GM12874 (cell line): ENCODE results near the gene IKBKE.

Experiments used
- TF ChIP-seq, protein P1 (sequence below): IDR thresholded peaks from 2 replicates; pipeline ENCODE4 v1.5.1; 2011; ENCODE audit warnings: low read depth, mild to moderate bottlenecking, control low read depth, low read length, moderate library complexity; ENCODE audit not compliant: insufficient read depth

Gene IKBKE

DNA sequence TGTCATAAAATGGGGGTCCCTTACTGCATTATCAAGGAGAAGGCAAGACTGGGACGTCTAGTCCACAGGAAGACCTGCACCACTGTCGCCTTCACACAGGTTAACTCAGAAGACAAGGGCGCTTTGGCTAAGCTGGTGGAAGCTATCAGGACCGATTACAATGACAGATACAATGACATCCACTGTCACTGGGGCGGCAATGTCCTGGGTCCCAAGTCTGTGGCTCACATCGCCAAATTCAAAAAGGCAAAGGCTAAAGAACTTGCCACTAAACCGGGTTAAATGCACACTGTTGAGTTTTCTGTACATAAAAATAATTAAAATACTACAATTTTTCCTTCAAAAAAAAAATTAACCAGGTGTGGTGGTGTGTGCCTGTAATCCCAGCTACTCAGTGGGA lies 59.1 kb downstream of the IKBKE start:
- TF ChIP-seq, protein P1, sequence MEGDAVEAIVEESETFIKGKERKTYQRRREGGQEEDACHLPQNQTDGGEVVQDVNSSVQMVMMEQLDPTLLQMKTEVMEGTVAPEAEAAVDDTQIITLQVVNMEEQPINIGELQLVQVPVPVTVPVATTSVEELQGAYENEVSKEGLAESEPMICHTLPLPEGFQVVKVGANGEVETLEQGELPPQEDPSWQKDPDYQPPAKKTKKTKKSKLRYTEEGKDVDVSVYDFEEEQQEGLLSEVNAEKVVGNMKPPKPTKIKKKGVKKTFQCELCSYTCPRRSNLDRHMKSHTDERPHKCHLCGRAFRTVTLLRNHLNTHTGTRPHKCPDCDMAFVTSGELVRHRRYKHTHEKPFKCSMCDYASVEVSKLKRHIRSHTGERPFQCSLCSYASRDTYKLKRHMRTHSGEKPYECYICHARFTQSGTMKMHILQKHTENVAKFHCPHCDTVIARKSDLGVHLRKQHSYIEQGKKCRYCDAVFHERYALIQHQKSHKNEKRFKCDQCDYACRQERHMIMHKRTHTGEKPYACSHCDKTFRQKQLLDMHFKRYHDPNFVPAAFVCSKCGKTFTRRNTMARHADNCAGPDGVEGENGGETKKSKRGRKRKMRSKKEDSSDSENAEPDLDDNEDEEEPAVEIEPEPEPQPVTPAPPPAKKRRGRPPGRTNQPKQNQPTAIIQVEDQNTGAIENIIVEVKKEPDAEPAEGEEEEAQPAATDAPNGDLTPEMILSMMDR = no peak

DNA sequence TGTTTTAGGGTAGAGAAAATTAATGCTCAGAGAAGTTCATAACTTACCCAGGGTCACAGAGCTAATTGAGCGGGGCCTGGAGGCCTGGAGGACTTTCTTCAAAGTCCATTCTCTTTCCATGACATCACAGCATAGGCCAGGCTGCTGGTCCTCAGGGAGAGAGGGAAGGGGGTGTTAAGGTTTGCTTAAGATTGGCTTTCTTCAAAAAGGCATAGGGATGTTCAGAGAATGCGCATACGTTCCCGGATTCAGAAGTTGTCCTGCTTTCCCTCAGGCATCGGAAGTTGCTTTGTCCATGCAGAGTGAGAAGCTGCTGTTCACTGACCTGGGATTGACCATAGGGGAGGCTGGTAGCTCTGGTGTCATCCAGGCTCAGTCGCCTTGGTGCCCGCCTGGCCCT lies 62.1 kb downstream of the IKBKE start:
- TF ChIP-seq, protein P1 = no peak

DNA sequence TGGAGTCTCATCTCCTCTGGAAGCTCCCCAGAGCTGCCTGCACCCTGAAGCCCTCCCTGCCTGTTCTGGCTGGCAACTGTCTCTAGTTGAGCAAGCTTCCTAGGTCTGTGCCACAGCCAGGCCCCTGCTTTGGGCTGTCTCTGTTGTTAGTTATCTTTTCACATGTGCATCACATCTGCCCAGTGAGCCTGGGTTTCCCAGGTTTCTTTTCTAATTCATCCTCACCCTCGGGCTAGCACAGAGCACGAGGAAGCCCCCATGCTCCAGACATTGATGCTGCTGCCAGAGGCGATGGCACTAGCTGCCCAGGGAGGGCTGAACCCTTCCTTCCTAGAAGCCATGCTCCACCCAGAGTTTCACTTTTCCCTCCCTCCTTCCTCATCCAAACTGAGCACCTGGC lies 64.3 kb downstream of the IKBKE start:
- TF ChIP-seq, protein P1 = no peak

GRCh38 chr1:206535853-206536188 lies 65.5 kb downstream of the IKBKE start:
- TF ChIP-seq, protein P1 = no peak

DNA sequence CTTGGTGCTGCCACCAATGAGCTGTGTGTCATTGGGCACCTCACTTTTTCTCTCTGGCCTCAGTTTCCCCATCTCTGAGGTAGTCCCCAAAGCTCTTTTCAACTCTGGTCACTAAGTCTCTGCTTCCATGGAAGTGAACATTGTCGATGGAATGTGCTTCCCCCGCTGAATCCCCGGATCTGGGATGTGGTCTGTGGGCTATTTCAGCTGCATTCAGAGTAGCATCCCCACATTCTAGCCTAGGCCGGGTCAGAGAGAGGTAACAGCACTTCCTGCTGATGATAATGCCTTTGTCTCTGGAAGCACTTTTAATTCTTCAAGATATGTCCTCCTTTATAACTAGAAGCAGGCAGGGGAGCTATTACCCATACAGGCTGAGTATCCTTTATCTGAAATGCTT lies 66.9 kb downstream of the IKBKE start:
- TF ChIP-seq, protein P1 = no peak

GRCh38 chr1:206538086-206538770 lies 68.0 kb downstream of the IKBKE start:
- TF ChIP-seq, protein P1 = no peak

- TF ChIP-seq, protein P1 = no peak
Observed at GRCh38 chr1:206538901-206539640, 68.8 kb downstream of the IKBKE start.
